ENCODE results near the gene RPTOR.

The RPTOR gene

GRCh38 chr17:80949451-80950421, 405.1 kb downstream of the RPTOR start:
- no peak for DNase-seq (ENCODE audit: low spot score)

GRCh38 chr17:80950466-80951120, 406.0 kb downstream of the RPTOR start:
- DNase-seq (ENCODE audit: low spot score) = no peak

- DNase-seq (ENCODE audit: low spot score) = no peak
These were observed 406.8 kb downstream of the RPTOR start for GRCh38 chr17:80951121-80952090.

GRCh38 chr17:80952291-80952690, 407.7 kb downstream of the RPTOR start:
- no peak for DNase-seq (ENCODE audit: low spot score)

- DNase-seq (ENCODE audit: low spot score) = no peak
These were observed 409.1 kb downstream of the RPTOR start for GRCh38 chr17:80953471-80954315.

- DNase-seq (ENCODE audit: low spot score) = no peak
These were observed 410.4 kb downstream of the RPTOR start for GRCh38 chr17:80955078-80955477.

- DNase-seq (ENCODE audit: low spot score) = no peak
These were observed 411.1 kb downstream of the RPTOR start for GRCh38 chr17:80955671-80956280.

GRCh38 chr17:80956321-80957190, 411.9 kb downstream of the RPTOR start:
- DNase-seq (ENCODE audit: low spot score) = no peak

- no peak for DNase-seq (ENCODE audit: low spot score)
These were observed 412.9 kb downstream of the RPTOR start for GRCh38 chr17:80957461-80957941.

GRCh38 chr17:80959330-80960036, 414.8 kb downstream of the RPTOR start:
- no peak for DNase-seq (ENCODE audit: low spot score)

GRCh38 chr17:80960037-80960796, 415.6 kb downstream of the RPTOR start:
- no peak for DNase-seq (ENCODE audit: low spot score)

- no peak for DNase-seq (ENCODE audit: low spot score)
These were observed 416.3 kb downstream of the RPTOR start for GRCh38 chr17:80960797-80961452.

- no peak for DNase-seq (ENCODE audit: low spot score)
These were observed 417.1 kb downstream of the RPTOR start for GRCh38 chr17:80961541-80962330.

- DNase-seq (ENCODE audit: low spot score) = no peak
These were observed 418.0 kb downstream of the RPTOR start for GRCh38 chr17:80962356-80963329.

- DNase-seq (ENCODE audit: low spot score) = no peak
These were observed 419.3 kb downstream of the RPTOR start for GRCh38 chr17:80963812-80964543.

All from CD4-positive, alpha-beta T cell treated with Interleukin-2 at 100 ng/mL for 4 hours (primary cell).